ENCODE data around the gene MIEF2.

Gene MIEF2

DNA sequence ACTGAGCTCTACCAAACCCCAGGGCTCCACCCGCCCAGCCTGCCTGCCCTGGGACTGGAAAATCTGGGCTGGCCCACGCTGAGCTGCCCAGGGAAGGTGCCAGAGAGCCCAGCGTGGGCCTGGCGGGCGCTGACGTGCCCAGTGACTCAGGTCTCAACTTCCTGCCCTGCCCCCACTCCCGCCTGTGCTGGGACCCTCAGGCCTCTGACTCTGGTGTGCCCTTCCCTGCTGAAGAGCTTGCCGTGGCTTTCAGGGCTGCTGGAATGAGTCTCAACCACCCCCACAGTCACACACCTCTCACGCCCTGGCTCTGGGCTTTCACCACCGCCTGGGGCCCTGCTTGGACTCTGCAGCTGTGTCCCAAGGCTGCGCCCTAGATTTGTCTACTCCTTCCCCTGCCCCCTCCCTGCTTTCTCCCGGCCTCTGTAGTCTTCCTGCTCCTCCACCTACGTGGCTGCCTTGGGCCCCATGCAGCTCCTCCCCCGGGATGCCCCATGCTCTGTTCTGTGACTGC is 24.7 kb upstream of the MIEF2 start:
- peak; percentile 45 for DNase-seq

DNA sequence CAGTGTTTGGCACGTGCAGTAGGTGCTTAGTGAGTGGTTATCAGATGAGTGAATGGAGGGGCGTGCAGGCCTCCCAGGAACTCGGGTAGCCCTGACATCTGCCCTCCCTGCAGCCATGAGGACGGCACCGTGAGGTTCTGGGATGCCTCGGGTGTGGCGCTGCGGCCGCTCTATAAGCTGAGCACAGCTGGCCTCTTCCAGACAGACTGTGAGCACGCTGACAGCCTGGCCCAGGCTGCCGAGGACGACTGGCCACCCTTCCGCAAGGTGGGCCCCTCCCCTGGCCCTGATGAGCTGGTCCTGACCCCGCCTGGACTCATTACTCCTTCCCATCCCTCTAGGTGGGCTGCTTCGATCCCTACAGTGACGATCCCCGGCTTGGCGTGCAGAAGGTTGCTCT is 24.0 kb upstream of the MIEF2 start:
- DNase-seq: no peak

DNA sequence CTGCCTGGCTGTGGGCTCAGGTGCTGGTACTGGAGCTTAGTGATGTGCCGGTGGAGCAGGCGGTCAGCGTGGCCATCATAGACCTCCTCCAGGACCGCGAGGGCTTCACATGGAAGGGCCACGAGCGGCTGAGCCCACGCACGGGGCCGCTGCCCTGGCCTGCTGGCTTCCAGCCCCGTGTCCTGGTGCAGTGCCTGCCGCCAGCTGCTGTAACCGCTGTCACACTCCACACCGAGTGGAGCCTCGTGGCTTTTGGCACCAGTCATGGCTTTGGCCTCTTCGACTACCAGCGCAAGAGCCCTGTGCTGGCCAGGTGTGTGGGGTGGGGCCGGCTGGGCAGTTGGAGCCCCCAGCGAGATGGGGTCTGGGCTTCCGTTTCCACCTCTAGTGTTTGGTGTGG is 23.0 kb upstream of the MIEF2 start:
- DNase-seq: no peak

DNA sequence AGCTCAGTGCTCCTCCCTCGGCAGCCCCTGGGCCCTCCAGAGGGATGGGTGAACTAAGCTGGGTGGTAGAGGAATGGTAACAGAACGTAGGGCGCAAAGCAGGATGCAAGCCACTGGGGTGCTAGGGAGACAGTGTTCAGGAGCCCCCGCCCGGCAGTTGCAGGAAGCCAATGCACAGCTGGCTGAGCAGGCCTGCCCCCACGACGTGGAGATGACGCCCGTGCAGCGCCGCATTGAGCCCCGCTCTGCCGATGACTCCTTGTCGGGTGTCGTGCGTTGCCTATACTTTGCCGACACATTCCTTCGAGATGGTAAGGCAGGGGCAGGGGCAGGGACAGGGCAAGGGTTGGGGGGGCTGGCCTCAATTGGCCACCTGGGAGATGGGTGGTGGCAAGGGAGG is 22.2 kb upstream of the MIEF2 start:
- DNase-seq: no peak

DNA sequence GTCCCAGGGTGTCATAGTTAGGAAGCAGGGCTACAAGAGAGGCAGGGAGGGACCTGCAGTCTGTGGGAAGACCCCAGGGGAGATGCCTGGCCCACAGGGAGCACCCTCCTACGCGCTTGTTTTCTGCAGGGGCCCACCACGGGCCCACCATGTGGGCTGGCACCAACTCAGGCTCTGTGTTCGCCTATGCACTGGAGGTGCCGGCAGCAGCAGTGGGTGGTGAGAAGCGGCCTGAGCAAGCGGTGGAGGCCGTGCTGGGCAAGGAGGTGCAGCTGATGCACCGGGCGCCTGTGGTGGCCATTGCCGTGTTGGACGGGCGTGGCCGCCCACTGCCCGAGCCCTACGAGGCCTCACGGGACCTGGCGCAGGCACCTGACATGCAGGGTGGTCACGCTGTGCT is 20.0 kb upstream of the MIEF2 start:
- no peak for DNase-seq

DNA sequence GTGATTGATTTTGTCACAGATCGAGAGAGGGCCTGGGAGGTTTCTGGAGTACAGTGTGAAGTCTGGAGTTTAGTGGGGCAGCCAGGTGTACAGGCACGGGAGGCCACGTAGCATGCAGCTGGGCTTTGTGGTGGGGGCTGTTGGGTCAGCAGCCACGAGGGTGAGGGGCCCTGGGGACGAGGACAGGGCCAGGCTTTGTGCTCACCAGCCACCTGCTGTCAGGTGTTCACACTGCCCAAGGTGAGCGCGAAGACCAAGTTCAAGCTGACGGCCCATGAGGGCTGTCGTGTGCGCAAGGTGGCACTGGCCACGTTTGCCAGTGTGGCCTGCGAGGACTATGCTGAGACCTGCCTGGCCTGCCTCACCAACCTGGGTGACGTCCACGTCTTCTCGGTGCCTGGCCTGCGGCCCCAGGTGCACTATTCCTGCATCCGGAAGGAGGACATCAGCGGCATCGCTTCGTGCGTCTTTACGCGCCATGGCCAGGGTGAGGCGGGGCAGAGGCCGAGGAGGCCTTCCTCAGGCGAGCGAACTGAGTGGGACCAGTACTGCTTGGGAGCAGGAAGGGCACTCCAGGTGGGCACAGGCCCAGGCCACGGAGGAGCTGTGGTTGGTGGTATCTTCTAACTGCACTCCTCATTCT is 19.1 kb upstream of the MIEF2 start:
- DNase-seq: no peak

DNA sequence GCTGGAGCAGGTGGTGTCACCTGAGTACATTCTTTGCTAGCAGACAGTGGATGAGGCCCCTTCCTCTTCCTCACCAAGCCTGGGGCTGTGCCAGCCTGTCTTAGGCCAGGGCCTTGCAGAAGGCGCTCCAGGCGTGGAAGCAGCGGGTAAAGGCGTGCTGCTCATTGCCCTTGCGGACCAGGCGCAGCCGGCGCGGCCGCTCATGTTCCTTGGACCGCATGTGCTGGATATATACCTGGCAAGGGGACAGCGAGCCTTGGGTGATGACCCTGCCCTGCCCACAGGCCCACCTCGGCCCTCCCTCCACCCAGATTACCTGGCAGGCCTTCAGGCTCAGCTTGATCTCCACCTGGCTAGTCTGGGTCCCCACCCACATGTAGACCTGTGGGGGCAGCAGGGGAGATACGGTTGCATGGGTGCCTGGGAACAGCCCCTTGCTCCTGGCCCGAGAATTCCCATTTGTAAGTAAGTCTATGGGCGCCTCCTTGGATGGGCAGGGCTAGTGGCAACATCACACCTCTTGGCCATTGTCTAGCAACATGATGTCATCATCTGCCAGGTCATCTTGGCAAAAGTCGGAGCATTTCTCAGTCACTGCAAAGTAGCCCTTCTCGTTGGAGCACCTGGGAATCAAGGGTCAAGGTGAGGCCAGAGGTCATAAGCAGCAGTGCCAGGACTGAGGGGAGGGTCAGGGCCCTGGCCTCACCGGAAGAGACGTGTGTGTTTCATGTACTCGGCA is 15.3 kb upstream of the MIEF2 start:
- no peak for DNase-seq

DNA sequence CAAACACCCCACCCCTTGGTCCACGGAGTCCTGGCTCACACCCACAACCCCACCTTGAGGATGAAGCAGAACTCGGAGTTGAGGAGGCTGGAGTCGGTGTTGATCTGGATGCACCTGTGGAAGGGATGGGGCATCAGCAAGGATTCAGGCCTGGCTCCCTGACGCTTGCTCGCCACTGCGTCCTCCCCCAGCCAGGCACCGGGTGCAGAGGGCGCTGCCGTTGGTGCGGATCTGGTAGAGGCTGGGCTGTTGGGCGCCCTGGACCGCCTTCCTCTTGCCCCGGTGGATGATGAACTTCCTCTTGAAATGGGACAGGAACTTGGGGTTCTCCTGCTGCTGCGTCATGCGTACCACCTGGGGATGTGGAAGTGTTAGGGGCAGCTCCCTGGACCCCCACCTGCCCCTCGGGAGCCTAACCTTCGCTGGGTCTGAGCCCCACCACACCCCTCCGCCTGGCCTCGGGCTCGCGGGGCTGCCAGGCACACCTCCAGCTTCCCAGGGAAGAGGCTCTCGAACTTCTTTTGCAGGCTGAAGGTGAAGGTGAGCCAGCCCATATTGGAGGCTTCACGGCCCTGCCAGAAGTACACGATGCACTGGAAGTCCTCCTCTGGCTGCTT is 14.2 kb upstream of the MIEF2 start:
- no peak for DNase-seq

DNA sequence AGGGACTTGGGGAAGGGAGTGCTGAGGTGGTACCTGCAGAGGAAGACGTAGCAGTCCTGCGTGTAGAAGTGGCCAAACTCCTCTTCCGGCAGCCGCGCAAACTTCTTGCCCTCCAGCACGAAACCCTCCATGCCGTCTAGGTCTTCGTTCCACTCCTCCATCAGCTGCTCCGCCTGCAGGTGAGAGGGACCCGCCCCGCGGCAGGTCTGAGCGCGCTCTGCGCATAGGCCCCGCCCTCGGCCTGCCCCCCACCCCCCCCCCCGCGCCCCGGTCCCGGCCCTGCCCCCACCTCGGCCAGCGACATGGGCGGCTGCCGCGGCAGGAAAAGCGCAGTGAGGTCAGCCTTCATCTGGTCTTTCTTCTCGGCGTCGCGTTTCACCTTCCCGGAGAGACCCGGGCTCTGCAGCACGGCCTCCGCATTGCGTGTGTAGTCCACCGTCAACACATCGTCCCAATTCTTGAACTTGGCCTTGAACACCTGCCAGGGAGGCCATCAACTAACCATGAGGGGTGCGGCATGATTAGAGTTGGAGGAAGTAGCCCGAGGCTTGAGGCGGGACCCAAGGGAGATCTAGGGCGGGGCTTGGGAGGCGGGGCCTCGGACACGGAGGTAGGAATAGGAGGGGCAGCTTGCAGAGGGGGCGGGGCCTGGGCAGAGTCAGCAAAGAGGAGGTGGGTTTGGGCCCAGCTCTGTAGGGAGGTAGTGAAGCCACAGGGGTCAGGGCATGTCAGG is 13.4 kb upstream of the MIEF2 start:
- DNase-seq: peak; percentile 25

DNA sequence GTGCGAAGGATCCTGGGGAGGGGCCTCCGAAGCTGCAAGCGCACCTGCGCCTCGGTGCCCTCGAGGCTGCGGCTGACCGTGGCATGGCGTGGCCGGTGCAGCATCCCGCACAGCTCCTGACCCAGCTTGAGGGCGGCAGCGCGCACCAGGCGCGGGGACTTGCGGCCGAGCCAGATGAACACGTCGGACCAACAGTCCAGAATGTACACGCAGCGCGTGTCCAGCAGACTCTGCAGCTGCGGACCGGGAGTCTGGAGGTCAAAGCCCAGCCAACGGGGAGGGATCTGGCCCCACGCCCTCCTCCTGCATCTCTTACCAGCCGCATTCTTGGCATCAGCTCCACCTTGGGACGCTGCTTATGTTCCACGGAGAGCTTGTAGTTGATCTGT is 12.9 kb upstream of the MIEF2 start:
- no peak for DNase-seq

DNA sequence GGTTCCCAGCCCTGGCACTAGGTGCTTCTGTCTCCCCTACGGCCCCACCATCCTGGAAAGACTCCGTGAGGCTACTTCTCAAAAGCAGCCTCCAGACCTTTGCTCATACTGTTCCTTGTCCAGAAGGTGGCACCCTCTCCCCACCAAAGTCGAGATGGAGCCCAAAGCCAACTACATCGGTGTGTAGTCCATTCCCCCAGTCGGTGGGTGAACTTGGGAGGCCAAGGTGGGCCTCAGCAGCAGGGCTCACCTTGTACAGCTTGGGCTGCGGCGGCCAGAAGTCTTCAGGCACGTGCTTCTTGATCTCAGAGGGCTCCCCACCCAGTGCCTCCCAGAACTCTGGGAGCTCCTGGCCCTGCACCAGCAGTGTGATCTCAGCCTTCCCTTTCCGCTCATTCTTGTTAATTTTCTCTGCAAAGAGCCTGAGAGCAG is 12.1 kb upstream of the MIEF2 start:
- DNase-seq: peak; percentile 61

DNA sequence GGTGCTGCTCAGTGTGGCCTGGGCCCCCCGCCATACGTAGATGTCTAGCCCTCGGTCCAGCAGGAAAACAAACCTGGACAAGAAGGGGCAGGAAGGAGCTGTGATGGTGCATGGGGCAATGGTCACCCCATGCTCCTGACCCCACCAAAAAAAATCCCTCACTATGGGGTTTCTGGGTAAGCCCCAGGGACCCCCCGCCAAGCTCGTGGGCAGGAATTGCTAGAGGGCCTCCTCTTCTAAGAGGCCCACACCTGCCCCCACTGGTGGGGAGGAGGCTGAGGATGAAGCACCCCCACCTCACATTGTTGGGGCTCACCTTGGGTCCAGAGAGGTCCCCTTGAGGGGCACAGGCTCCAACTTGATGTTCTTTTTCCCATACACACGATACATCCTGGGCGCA is 11.7 kb upstream of the MIEF2 start:
- no peak for DNase-seq

DNA sequence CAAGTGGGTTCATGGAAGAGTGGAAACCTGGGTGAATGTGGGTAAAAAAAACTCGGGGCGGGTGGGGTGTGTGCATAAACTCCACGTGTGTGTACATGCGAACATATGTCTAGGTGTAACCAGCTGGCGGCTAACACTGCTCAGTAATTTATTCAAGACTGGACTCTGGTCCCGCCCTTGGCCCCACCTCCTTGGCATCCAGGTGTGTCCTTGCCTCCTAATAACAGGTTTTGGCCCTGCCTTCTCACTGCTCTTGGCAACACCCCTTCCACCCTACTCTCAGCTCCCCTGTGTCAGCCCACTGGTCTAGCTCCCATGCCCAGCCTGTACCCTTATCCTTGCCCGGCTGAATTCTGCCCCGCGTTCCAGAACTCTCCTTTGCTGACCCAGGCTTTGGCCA is 10.2 kb upstream of the MIEF2 start:
- DNase-seq: no peak

DNA sequence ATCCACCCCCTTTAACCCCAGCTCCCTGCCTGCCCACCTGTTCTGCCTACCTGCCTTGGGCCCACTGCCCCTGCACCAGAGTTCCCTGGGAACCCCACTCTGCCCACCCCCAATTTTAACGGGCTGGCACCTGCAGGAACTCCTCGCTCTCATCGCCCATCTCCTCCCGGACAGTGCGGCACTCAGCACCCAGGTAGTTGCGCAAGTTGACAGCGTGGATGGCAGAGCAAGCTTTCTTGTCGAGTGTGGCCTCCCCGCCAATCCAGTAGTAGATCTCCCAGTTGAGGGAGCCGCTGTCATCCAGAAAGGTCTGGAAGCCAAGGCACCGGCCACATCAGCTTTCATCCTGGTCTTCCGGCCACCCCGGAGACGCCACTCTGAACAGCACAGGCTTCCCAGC is 9.8 kb upstream of the MIEF2 start:
- DNase-seq: no peak

DNA sequence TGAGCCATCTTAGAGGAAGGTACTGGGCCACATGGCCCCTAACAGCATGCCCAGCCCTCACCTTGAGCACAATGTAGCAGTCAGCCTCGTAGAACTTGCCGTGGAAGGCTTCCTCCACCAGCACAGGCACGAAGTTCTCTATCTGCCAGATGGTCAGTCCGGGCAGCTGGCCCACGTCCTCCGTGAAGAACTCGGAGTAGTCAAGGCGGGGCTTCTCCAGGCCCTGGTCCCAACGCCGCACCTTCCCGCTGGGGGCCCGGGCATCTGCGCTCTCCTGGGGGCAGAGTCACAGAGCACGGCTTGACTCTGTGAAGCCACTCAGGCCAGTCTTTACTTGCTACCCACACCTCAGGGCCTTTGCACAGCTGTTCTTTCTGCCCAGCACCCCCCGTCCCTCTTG is 9.3 kb upstream of the MIEF2 start:
- DNase-seq: no peak

DNA sequence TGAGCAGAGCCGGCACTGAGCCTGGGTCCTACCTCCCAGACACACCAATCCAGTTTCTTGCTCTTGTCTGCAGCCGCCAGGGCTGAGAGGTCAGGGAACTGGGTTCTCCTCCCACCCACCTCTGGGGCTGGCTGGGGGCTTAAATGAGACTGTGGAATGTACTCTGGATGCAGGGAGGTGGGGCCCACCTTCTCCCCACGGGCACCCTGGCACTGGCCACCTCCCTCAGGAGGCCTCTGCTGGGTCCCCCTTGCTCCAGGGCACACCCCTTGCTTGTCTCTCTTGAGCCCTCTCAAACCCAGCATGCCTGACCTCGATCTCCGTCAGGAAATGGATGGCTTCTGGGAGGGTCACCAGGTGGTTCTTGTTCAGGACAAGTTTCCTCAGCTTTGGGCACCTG is 8.3 kb upstream of the MIEF2 start:
- DNase-seq: no peak

DNA sequence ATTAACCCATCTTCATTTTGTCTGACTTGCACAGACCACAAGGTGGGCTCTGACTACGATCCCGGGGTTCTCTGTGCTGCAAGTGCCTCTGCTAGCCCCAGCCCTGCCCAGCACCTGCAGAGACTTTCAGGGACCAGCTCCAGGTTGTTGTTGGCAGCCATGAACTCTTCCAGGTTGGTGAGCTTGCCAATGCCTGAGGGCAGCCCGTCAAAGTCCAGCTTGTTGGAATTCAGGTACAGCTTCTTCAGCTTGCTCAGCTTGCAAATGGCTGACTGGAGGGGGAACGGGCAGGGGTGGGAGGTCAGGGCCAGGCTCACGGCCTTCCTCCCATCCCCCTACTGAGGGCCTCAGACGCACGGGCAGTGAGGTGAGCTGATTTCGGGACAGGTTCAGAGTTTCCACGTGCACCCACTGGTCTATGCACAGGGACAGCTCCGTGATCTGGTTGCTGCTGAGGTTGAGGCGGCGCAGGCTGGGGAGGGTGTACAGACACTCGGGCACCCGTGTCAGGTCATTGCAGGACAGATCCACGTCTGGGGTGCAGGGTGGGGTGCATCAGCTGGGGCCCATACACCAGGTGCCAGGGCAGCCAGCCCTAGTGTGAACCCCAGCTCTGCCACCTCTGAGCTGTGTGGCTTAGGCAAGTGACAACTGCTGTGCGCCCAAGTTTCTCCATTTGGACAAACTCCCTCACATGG is 7.1 kb upstream of the MIEF2 start:
- DNase-seq: no peak

DNA sequence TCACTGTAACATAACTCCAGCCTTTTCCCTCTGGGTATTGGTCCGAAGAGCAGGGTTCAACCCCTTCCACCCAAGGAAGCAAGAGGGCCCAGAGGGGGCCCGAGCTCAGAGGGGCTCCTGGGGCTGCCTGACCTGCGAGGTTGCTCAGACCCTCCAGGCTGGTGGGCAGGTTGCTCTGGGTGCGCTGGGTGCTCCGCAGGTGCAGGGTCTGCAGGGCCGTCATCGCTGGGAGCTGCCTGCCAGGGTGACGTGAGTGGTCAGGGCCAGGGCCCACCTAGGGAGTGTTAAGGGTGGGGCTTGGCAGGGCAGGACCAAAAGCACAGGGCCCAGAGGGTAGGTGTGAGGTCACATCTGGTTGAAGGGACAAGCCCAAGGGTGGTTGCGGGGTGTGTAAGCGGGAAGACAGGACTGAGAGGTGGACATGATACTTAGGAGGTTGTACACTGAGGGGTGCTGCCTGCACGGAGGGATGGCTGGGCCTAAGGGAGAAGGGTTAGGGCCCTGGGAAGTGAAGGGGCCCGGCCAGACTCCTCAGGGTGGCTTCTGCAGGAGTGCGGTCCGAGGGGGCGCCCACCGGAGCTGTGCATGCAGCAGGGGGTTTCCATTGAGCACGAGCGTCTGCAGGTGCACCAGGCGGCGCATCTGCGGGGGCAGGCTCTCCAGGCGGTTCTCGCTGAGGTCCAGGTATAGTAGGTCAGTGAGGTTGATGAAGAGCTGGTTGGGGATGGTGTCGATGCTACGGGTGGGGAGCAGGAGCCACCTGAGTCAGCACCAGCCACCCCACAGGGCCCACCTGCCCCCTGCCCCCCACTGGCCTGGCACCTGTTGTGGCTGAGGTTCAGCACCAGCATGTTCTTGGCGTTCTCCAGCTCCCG is 6.3 kb upstream of the MIEF2 start:
- no peak for DNase-seq

DNA sequence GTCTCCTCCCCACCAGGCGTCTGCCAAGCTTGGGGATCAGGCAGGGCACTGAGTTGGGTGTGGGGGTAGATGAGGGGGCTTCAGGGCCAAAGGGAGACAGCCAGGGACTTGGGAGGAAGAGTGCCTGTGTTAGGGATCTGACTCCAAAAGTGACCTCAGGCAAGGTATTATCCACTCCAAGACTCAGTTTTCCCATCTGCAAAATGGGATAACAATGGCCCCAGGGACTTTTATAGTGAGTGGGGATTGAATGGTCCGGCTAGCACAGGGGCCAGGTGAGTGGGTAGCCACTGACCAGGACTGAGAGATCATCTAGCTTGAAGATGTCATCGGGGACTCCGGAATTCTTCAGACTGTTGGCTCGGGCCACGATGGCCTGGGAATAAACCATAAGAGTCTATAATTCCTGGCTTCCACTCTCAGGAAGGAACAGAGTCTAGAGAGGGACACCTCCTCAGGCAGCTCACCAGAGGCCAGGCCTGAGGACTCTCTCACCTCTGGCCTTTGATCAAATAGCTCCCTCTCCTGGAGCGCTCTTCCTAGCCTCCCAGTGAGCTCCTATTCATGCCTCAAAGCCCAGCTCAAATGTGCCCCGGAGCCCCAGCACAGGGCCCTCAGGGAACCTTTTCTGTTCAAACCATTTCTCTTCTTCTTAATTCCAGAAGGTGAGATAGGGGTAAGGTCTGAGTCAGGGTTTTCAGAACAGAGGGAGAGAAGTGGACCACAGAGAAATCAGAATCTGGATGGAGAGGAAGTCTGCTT is 5.4 kb upstream of the MIEF2 start:
- no peak for DNase-seq

DNA sequence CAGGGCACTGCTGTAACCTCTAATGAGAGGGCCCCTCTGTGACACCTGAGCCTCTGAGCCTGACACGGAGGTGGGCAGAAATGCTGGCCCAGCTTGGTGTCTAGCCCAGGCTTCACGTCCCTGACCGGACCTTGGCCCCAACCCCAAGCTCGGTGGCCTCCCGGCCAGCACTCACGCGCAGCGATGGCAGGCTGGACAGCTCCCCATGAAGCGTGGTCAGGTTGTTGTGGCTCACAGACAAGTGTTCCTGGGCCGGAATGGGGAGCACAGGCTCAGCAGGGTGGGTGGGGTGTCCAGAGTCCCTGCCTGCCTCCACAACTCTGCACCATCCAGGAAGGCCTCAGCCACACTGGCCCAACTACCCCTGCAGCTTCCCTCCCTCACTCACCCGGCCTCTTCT is 4.1 kb upstream of the MIEF2 start:
- no peak for DNase-seq

DNA sequence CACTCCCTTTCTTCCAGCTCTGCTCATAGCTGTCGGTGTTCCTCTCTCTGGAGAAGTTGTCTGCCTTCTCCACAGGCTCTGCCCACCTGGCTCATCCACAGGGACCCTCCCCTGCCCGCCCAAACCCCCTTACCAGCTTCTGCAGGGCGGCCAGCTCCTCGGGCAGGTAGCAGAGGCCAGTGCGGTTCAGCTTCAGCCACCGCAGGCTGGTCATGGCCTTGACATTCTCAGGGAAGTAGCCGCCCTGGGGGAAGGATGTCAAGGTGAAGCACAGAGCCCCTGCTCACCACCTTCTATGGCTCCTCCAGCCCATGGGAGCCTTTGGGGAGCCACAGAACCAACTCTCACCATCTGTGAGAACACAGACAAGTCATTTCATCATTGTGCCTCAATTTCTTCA is 3.7 kb upstream of the MIEF2 start:
- DNase-seq: no peak

Data from activated naive CD4-positive, alpha-beta T cell treated with Interleukin-2 at 50 U/mL for 16 hours (primary cell).